SK-N-SH treated with all-trans-retinoic acid at 6 μM for 48 hours (cell line): Measurements from ENCODE around the gene OXLD1.

Source experiments
- ARNTL ChIP-seq: fragments of 450-650 bp; formaldehyde crosslinking; IDR thresholded peaks from 2 replicates; pipeline ENCODE4 v1.5.0; 2020; ENCODE audit warnings: low read depth, mild to moderate bottlenecking, moderate library complexity, borderline replicate concordance
- BACH2 ChIP-seq: fragments of 250-450 bp; sonication (Bioruptor Pico); IDR thresholded peaks from 2 replicates; pipeline ENCODE4 v1.9.0; 2021; ENCODE audit warnings: mild to moderate bottlenecking, borderline replicate concordance
- GLIS3 ChIP-seq: fragments of 250-450 bp; sonication (Bioruptor Pico); IDR thresholded peaks from 2 replicates; pipeline ENCODE4 v1.5.0; 2020; ENCODE audit warnings: mild to moderate bottlenecking, moderate library complexity
- PPARA ChIP-seq: fragments of 250-450 bp; sonication (Bioruptor Pico); IDR thresholded peaks from 2 replicates; pipeline ENCODE4 v1.5.0; 2020; ENCODE audit warnings: mild to moderate bottlenecking, borderline replicate concordance
- RARB ChIP-seq: fragments of 250-450 bp; sonication (Bioruptor Pico); IDR thresholded peaks from 2 replicates; pipeline ENCODE4 v1.8.0; 2021; ENCODE audit warnings: mild to moderate bottlenecking, moderate library complexity
- SNAI2 ChIP-seq: fragments of 250-450 bp; sonication (Bioruptor Pico); IDR thresholded peaks from 2 replicates; pipeline ENCODE4 v1.5.0; 2020; ENCODE audit warnings: mild to moderate bottlenecking, moderate library complexity
- TCF4 ChIP-seq: fragments of 250-450 bp; sonication (Bioruptor Pico); IDR thresholded peaks from 2 replicates; pipeline ENCODE4 v1.8.0; 2021; ENCODE audit warnings: mild to moderate bottlenecking, moderate library complexity, borderline replicate concordance
- TOX ChIP-seq: fragments of 250-450 bp; sonication (Bioruptor Pico); IDR thresholded peaks from 2 replicates; pipeline ENCODE4 v1.8.0; 2021; ENCODE audit warnings: mild to moderate bottlenecking, moderate library complexity, borderline replicate concordance
- ZC3H10 ChIP-seq: fragments of 250-450 bp; sonication (Bioruptor Pico); IDR thresholded peaks from 2 replicates; pipeline ENCODE4 v1.5.1; 2021; ENCODE audit warnings: mild to moderate bottlenecking, moderate library complexity
- ZFP3 ChIP-seq: fragments of 250-450 bp; sonication (Bioruptor Pico); IDR thresholded peaks from 2 replicates; pipeline ENCODE4 v1.5.0; 2020; ENCODE audit warnings: mild to moderate bottlenecking, moderate library complexity
- ZNF565 ChIP-seq: fragments of 450-650 bp; formaldehyde crosslinking; conservative IDR thresholded peaks from 2 replicates; pipeline ENCODE4 v1.5.0; 2020; ENCODE audit warnings: low read depth, mild to moderate bottlenecking, moderate library complexity
- ZNF8 ChIP-seq: fragments of 450-650 bp; formaldehyde crosslinking; IDR thresholded peaks from 2 replicates; pipeline ENCODE4 v1.5.0; 2020; ENCODE audit warnings: mild to moderate bottlenecking, moderate library complexity
- TF ChIP-seq, protein P1 (sequence below): fragments of 250-450 bp; sonication (Bioruptor Pico); IDR thresholded peaks from 2 replicates; pipeline ENCODE4 v1.8.0; 2020; ENCODE audit warnings: mild to moderate bottlenecking, moderate library complexity, borderline replicate concordance
- TF ChIP-seq, protein P2 (sequence below): fragments of 250-450 bp; sonication (Bioruptor Pico); IDR thresholded peaks from 2 replicates; pipeline ENCODE4 v1.5.1; 2021; ENCODE audit warnings: mild to moderate bottlenecking, moderate library complexity

DNA sequence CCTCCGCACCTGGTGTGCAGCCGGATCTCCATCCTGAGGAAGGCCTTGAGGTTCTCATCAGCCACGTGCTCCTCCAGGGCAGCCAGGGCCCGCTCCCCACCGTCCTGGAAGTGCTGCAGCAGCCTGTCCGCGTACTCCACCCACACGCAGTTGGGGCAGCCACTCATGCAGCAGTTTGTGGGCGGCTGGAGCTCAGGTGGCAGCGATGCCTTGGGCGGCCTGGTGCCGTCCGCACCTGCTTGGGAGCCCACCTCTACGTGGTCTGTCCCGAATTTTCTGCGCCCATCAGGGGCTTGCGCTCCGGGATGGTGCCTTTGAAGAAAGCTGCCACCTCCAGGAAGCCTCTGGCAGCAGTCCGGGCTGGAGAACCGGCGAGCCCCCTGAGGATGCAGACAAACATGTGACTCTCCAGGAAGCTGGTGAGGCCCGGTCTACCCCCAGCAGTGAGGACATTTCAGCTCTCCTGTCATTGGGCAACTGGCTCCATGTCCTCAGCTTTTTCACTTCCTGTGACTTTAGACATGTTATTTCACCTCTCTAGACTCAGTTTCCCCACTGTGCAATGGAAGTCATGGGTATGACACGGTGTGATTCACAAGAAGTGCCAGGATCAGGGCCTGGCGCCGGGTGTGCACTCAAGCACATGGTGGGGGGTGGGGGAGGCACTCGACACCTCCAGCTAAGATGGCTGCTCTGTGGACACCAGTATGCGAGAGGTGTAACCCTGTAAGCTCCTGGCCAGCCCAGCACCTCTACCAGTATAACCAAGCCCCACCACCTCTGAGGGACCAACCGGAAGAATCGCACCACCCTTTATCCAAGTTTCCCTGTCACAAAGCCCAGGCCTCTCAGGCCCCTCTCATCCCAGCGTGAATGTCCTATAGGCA, 957 bp downstream of the OXLD1 start:
- TF ChIP-seq ZC3H10 = no peak
- 0 out of 2 replicates have a peak, but pooled peaks have one; percentile 18 for TF ChIP-seq ZFP3
- TF ChIP-seq RARB (CRISPR knock-in tag) = no peak
- no peak for TF ChIP-seq GLIS3
- TF ChIP-seq ZNF8 = no peak
- no peak for TF ChIP-seq BACH2 (CRISPR knock-in tag)
- TF ChIP-seq TCF4 (CRISPR knock-in tag) = no peak
- no peak for TF ChIP-seq ZNF565
- no peak for TF ChIP-seq TOX (CRISPR knock-in tag)
- TF ChIP-seq, protein P1, sequence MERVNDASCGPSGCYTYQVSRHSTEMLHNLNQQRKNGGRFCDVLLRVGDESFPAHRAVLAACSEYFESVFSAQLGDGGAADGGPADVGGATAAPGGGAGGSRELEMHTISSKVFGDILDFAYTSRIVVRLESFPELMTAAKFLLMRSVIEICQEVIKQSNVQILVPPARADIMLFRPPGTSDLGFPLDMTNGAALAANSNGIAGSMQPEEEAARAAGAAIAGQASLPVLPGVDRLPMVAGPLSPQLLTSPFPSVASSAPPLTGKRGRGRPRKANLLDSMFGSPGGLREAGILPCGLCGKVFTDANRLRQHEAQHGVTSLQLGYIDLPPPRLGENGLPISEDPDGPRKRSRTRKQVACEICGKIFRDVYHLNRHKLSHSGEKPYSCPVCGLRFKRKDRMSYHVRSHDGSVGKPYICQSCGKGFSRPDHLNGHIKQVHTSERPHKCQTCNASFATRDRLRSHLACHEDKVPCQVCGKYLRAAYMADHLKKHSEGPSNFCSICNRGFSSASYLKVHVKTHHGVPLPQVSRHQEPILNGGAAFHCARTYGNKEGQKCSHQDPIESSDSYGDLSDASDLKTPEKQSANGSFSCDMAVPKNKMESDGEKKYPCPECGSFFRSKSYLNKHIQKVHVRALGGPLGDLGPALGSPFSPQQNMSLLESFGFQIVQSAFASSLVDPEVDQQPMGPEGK (CRISPR knock-in tag) = no peak
- no peak for TF ChIP-seq PPARA (CRISPR knock-in tag)
- TF ChIP-seq SNAI2 (CRISPR knock-in tag) = 0 out of 2 replicates have a peak, but pooled peaks have one; percentile 24
- TF ChIP-seq, protein P2, sequence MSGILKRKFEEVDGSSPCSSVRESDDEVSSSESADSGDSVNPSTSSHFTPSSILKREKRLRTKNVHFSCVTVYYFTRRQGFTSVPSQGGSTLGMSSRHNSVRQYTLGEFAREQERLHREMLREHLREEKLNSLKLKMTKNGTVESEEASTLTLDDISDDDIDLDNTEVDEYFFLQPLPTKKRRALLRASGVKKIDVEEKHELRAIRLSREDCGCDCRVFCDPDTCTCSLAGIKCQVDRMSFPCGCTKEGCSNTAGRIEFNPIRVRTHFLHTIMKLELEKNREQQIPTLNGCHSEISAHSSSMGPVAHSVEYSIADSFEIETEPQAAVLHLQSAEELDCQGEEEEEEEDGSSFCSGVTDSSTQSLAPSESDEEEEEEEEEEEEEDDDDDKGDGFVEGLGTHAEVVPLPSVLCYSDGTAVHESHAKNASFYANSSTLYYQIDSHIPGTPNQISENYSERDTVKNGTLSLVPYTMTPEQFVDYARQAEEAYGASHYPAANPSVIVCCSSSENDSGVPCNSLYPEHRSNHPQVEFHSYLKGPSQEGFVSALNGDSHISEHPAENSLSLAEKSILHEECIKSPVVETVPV = no peak
- no peak for TF ChIP-seq ARNTL (CRISPR knock-in tag)
